MCF 10A (cell line): ENCODE measurements around the gene ZAP70. TPM values are rescaled to one million over a fixed set of nuclear protein-coding genes. Genes with fewer than 3 reads are reported as not detected.
A peak's percentile ranks its signal among the peaks of the same experiment; 100 is the strongest.

Experiments used
- Bru-seq: library from RNA; stranded (reverse); fragments of 400-500 nt; gene quantifications from one replicate; lab custom pipeline; 2021; lab: Mats Ljungman, UMichigan
- BruChase-seq, 2 experiments: library from RNA; stranded (reverse); fragments of 400-500 nt; gene quantifications; one replicate each; lab custom pipeline; 2021; lab: Mats Ljungman, UMichigan
- BruUV-seq: library from RNA; stranded (reverse); fragments of 400-500 nt; replicated peaks from 2 replicates; lab custom pipeline; 2021; lab: Mats Ljungman, UMichigan
- CTCF ChIA-PET: fragments of 300-600 bp; sonication (Branson Sonifier 250); formaldehyde crosslinking; extraction: SDS; loops from one replicate; lab custom pipeline; 2021; ENCODE audit warnings: antibody characterized with exemption, inconsistent platforms; lab: Yijun Ruan, JAX
- POLR2A ChIA-PET: fragments of 300-600, 350-650 bp; sonication (Branson Sonifier 250); formaldehyde crosslinking; extraction: SDS; loops from one replicate; lab custom pipeline; 2020; ENCODE audit warnings: antibody characterized with exemption, inconsistent platforms; lab: Yijun Ruan, JAX
- DNase-seq: peaks from one replicate; pipeline ENCODE4 v3.0.0-alpha.2; 2018; ENCODE audit not compliant: unreplicated experiment
- H3K27ac Mint-ChIP-seq: one replicate; pipeline ENCODE4 v1.8.0; 2022; ENCODE audit warnings: mild to moderate bottlenecking, low read depth, mixed read lengths; ENCODE audit not compliant: unreplicated experiment
- H3K27me3 Mint-ChIP-seq: one replicate; pipeline ENCODE4 v1.8.0; 2022; ENCODE audit warnings: mixed read lengths; ENCODE audit not compliant: insufficient read depth, unreplicated experiment
- H3K36me3 Mint-ChIP-seq: one replicate; pipeline ENCODE4 v1.8.0; 2022; ENCODE audit warnings: mild to moderate bottlenecking, moderate library complexity, mixed read lengths; ENCODE audit not compliant: insufficient read depth, unreplicated experiment
- H3K4me1 Mint-ChIP-seq: one replicate; pipeline ENCODE4 v1.8.0; 2022; ENCODE audit warnings: mixed read lengths; ENCODE audit not compliant: insufficient read depth, unreplicated experiment
- H3K4me3 Mint-ChIP-seq: one replicate; pipeline ENCODE4 v1.8.0; 2022; ENCODE audit warnings: mild to moderate bottlenecking, moderate library complexity, mixed read lengths; ENCODE audit not compliant: unreplicated experiment
- H3K9me3 Mint-ChIP-seq: one replicate; pipeline ENCODE4 v1.8.0; 2022; ENCODE audit warnings: mixed read lengths; ENCODE audit not compliant: unreplicated experiment
- CTCF ChIP-seq: fragments of 200-600 bp; IDR thresholded peaks from one replicate; pipeline ENCODE4 v1.8.0; 2022; ENCODE audit warnings: antibody characterized with exemption, mild to moderate bottlenecking; ENCODE audit not compliant: unreplicated experiment
- intact Hi-C: fragments of 100-400 bp; cut with micrococcal nuclease; formaldehyde crosslinking; loops from 2 replicates; pipeline ENCODE4 v1.14.1; 2022
- long read RNA-seq: library from polyadenylated mRNA; stranded (forward); transcript quantifications from one replicate; pipeline ENCODE4 v2.0.0, GENCODE V29; 2022
- total RNA-seq: library from RNA; stranded (reverse); gene quantifications from 2 replicates; pipeline ENCODE4 v1.2.3, GENCODE V29; 2022

The ZAP70 gene
- total RNA-seq (not detected in 2 replicates), Bru-seq, nascent RNA (percentile 4 among the genes with signal in this experiment), BruChase-seq, experiment 1, labeled RNA remaining after a 6-hour chase (percentile 10 among the genes with signal in this experiment), BruChase-seq, experiment 2, labeled RNA remaining after a 2-hour chase (percentile 4 among the genes with signal in this experiment)
- long read RNA-seq: 0 reads

DNA sequence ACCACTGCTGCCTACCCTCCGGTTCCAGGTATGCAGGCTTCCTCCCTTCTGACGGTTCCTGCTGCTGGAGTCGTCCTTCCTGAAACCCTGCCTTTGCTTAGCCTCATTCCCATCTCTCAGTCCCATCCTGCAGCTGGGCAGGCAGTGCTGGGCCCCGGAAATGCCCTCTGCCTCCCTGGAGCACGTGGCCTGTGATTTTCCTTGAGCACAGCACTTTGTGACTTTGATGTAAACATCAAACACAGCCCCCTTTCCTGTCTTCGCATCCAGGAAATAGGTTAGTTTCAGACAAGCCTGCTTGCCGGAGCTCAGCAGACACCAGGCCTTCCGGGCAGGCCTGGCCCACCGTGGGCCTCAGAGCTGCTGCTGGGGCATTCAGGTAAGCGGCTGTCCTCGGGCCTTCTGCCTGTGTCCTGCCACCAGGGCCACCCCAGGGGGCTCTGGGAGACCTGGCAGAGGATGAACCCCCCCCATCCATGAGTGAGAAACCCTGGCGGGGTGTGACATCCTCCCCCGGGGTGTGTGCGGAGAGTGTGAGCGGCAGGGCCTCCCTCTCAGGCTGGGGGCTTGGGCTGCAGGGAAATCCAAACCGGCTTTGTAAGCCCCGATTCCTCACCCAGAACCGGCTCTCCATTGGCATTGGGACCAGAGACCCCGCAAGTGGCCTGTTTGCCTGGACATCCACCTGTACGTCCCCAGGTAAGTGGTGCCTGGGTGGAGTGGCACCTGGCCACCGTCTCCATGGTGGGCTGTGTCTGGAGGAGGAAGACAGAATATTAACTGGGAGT lies at the start of gene ZAP70:
TSS of gene ZAP70 (plus strand) at position 281 of the 788 bp plus-strand sequence. CDS start 10,461 bp downstream, outside the sequence.
- Mint-ChIP-seq H3K27me3 (no peaks in the 10 kb centered on the region), H3K4me1 (no peaks in the 10 kb centered on the region), H3K4me3 (no peak within 1 kb of the TSS), H3K36me3 (no peaks in the 10 kb centered on the region), H3K27ac (peak within 1 kb of the TSS; percentile 32), H3K9me3 (no peaks in the 10 kb centered on the region)
- intact Hi-C loops: no loop called here
- DNase-seq: no peak
- ChIA-PET POLR2A (no interaction called here), CTCF (interaction anchor here (0.9 to 2.6 kb wide), 3 partner anchors 13 to 27 kb away, joined by 3 to 10 read pairs (median 3); no protein-coding TSS in a partner anchor)
- no peak for TF ChIP-seq CTCF
- BruUV-seq: no TSS peak

- Mint-ChIP-seq H3K4me3 (peak overlapping the region; percentile 88), H3K27ac (peak overlapping the region; percentile 93)
- BruUV-seq: no TSS peak
Observed at GRCh38 chr2:97663626-97663961, 49.8 kb upstream of the ZAP70 start.

GRCh38 chr2:97663962-97664635 lies 49.3 kb upstream of the ZAP70 start, which contains the start of gene ACTR1B:
Gene ACTR1B (minus strand): TSS chr2:97664044. CDS start chr2:97663890, 154 bp downstream.
- DNase-seq: peak; percentile 98
- H3K27ac Mint-ChIP-seq: peak within 1 kb of the TSS; percentile 93
- peaks cover 9% of the 10 kb centered on the region for H3K4me1 Mint-ChIP-seq
- H3K36me3 Mint-ChIP-seq: peaks cover 7% of the 10 kb centered on the region
- intact Hi-C loops: loop anchor here (1.0 kb wide), 2 partner anchors 29 to 33 kb away; no protein-coding TSS in a partner anchor
- no peak for TF ChIP-seq CTCF
- no TSS peak for BruUV-seq
- no peaks in the 10 kb centered on the region for H3K27me3 Mint-ChIP-seq
- H3K4me3 Mint-ChIP-seq: peak within 1 kb of the TSS; percentile 88
- CTCF ChIA-PET: interaction anchor here (0.6 to 5.3 kb wide), 11 partner anchors 9 to 889 kb away, joined by 3 to 65 read pairs (median 3); partner anchors contain the start of gene COX5B
- no peaks in the 10 kb centered on the region for H3K9me3 Mint-ChIP-seq
- POLR2A ChIA-PET: interaction anchor here (0.7 to 5.0 kb wide), 12 partner anchors 10 to 485 kb away, joined by 3 to 150 read pairs (median 4); partner anchors contain the start of genes ANKRD36B and COX5B

More at GRCh38 chr2:97663626-97663961, 49.8 kb upstream of the ZAP70 start:
- POLR2A ChIA-PET: interaction anchor here (1.1 to 5.0 kb wide), 6 partner anchors 12 to 73 kb away, joined by 6 to 150 read pairs (median 22); partner anchors contain the start of genes ANKRD36B and COX5B
- Mint-ChIP-seq H3K4me1 (peaks cover 9% of the 10 kb centered on the region), H3K27me3 (no peaks in the 10 kb centered on the region), H3K9me3 (no peaks in the 10 kb centered on the region), H3K36me3 (peaks cover 9% of the 10 kb centered on the region)
- no peak for DNase-seq
- no peak for TF ChIP-seq CTCF
- intact Hi-C loops: no loop called here
- CTCF ChIA-PET: interaction anchor here (0.6 to 5.3 kb wide), 6 partner anchors 9 to 143 kb away, joined by 3 to 65 read pairs (median 4); partner anchors contain the start of gene COX5B
